GM21576 (cell line): ENCODE measurements around the gene RBFOX2.
"Not testable (repeated sequence)": the region's sequence is repeated elsewhere in the genome, so short reads cannot be mapped to it uniquely, and the experiment has no call there.

Source experiments
- ATAC-seq: cut with Tn5 transposase; IDR thresholded peaks from one replicate; pipeline ENCODE4 v1.9.1; 2021; ENCODE audit warnings: mild to moderate bottlenecking, moderate library complexity; ENCODE audit not compliant: unreplicated experiment

The RBFOX2 gene

GRCh38 chr22:36044517-36044916 is 15.9 kb upstream of the RBFOX2 start:
- not testable (repeated sequence) for ATAC-seq

DNA sequence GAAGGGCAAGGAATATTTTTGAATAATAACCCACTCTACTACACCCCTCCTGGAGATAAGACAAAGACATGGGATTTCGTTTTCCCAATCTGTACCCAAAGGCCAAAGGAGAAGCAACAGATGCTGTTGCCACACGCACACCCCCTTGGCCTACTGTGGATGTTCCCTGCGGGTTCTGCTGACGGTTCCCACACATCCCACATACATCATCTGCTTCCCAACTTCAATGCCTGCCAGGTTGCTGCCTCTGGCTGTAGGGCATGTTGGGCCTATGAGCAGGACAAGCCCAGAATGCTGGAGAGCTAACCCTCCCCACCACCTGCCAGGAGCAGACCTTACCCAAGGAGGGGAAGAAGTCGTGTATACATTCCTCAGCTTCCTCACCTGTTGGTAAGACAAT is 13.6 kb upstream of the RBFOX2 start:
- no peak for ATAC-seq

- no peak for ATAC-seq
These were observed 10.5 kb upstream of the RBFOX2 start for GRCh38 chr22:36039125-36039524.

- no peak for ATAC-seq
These were observed 8.6 kb upstream of the RBFOX2 start for GRCh38 chr22:36037102-36037758.

GRCh38 chr22:36036167-36036624 is 7.6 kb upstream of the RBFOX2 start:
- no peak for ATAC-seq

- ATAC-seq: no peak
These were observed 4.0 kb upstream of the RBFOX2 start for GRCh38 chr22:36032611-36033010.

DNA sequence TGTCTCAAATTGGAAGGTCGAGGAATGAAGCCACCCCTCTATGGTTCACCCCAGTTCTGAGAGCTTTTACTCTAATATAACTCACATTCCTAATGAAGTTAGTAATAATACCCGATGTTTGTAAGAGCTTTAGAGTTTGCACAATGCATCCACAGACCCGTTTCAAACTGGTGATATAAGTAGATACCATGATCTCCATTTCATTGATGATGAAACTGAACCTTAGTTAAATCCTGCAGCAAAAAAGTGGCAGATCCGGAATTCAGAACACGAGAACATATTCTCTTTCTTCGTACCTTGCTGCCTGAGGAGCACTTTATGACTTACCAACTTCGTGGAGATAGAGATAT is 757 bp upstream of the RBFOX2 start:
- ATAC-seq: no peak

- no peak for ATAC-seq
These were observed 534 bp downstream of the RBFOX2 start for GRCh38 chr22:36027935-36028645.

GRCh38 chr22:36027579-36027934 is 1.1 kb downstream of the RBFOX2 start:
- no peak for ATAC-seq

- no peak for ATAC-seq
These were observed 1.9 kb downstream of the RBFOX2 start for GRCh38 chr22:36026741-36027140.

- no peak for ATAC-seq
These were observed 5.9 kb downstream of the RBFOX2 start for GRCh38 chr22:36022697-36023096.

- no peak for ATAC-seq
These were observed 6.5 kb downstream of the RBFOX2 start for GRCh38 chr22:36022162-36022561.

DNA sequence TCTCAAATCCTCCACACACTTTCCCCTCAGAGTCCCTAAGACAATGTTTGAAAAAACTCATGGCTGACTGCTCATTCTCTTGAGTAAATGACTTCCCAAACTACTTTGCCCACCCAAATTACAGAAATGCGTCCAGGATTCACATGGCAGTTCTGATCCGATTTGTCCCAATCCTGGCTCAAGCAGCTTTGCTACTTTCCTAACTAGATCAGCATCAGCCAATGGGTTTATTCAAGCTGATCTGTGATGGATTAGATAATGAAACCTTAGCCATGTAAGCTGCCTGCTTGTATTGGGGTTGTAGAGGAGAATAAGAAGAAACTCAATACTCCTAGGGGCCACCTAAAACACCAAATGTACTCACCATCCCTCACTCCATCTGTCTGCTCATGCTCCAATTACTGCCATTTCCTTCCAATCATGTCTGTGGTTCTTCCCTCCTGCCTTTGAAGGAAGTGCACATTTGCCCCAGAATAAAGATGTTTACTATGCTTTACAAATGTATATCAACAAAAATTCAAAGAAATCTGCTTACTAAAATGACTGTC is 6.9 kb downstream of the RBFOX2 start:
- ATAC-seq: no peak

DNA sequence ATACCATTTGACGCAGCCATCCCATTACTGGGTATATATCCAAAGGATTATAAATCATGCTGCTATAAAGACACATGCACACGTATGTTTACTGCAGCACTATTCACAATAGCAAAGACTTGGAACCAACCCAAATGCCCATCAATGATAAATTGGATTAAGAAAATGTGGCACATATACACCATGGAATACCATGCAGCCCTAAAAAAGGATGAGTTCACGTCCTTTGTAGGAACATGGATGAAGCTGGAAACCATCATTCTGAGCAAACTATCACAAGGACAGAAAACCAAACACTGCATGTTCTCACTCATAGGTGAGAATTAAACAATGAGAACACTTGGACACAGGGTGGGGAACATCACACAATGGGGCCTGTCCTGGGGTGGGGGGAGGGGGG is 7.8 kb downstream of the RBFOX2 start:
- not testable (repeated sequence) for ATAC-seq

- no peak for ATAC-seq
These were observed 11.0 kb downstream of the RBFOX2 start for GRCh38 chr22:36017651-36018091.

GRCh38 chr22:36016684-36017083 is 11.9 kb downstream of the RBFOX2 start:
- ATAC-seq: no peak

GRCh38 chr22:36015811-36016529 is 12.7 kb downstream of the RBFOX2 start:
- ATAC-seq: no peak

GRCh38 chr22:36015155-36015810 is 13.3 kb downstream of the RBFOX2 start:
- no peak for ATAC-seq

DNA sequence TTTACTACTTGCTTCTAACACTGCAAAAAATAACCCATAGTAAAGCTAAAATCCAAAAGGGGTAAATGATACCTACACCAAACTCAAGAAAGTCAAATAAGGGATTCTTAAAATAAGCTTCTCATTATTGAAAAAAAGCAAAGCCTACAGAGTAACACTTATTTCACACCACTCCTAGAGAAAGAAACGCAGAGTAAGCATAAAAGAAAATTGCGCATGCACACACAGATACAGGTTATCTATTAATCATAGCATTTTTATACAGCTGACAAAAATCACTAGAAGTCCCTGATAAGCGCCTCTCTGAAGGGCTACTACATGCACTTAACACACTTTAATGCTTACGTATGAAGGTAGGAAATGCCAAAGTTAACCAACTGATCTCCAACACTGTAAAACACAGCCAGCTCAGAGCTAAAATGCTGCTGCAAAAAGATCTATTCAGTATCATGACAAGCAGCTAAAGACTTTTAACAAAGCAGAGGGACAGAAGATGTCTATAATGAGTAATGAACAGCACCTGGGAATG is 14.0 kb downstream of the RBFOX2 start:
- ATAC-seq: no peak

- no peak for ATAC-seq
These were observed 16.3 kb downstream of the RBFOX2 start for GRCh38 chr22:36012332-36012731.

DNA sequence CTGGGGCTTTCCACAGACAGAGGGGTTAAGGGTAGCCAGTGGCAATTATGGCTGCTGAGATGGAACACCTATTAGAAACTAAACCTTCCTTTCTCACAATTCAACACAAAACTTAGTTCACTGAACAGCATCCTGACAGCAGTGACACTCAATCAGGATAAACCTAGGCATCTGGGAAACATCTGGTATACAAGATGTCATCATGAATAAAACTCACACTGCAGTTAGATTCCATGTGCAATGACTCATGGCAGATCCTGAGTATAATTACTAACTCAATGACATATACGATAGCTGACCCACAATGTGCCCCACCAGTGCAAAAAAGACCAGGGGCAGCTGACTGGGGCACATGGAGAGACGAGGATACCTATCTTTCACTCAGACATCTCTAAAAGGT is 17.7 kb downstream of the RBFOX2 start:
- ATAC-seq: no peak
